ENCODE measurements around the gene P2RX7. TPM values are rescaled to one million over a fixed set of nuclear protein-coding genes. Genes with fewer than 3 reads are reported as not detected.

The P2RX7 gene
- total RNA-seq, 2 experiments from 2014 or later, result 5.0 to 6.6 TPM

DNA sequence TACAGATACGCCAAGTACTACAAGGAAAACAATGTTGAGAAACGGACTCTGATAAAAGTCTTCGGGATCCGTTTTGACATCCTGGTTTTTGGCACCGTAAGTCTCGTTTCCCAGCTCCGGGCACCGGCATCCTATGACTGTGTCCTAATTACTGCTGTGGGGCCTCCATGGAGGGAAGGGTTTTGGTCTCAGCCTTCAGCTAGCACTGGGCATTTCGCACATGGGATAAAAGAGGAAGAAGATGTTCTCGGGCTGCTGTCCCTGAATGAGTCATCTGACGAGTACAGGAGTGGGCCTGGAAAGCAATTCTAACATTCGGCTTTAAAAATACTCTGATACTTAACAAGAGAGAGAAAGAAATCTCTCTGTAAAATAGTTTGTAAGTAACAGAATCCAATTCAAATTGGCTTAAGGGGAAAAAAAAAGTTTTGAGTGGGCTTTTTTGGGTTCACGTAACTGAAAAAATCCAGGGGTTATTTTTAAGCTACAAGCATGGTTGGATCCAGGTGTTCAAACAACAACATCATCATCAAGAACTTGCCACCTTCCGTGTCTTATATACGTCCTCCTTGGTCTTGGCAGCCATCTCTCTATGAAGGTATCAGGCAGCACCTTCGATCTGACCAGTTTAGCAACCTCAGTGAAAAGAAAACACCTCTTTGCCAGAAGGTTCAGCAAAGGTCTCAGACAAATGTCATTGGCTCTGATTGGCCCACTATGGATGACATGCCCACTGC, 42.9 kb downstream of the P2RX7 start:
- intact Hi-C loops (cut with DNase I, micrococcal nuclease), result no loop called here

DNA sequence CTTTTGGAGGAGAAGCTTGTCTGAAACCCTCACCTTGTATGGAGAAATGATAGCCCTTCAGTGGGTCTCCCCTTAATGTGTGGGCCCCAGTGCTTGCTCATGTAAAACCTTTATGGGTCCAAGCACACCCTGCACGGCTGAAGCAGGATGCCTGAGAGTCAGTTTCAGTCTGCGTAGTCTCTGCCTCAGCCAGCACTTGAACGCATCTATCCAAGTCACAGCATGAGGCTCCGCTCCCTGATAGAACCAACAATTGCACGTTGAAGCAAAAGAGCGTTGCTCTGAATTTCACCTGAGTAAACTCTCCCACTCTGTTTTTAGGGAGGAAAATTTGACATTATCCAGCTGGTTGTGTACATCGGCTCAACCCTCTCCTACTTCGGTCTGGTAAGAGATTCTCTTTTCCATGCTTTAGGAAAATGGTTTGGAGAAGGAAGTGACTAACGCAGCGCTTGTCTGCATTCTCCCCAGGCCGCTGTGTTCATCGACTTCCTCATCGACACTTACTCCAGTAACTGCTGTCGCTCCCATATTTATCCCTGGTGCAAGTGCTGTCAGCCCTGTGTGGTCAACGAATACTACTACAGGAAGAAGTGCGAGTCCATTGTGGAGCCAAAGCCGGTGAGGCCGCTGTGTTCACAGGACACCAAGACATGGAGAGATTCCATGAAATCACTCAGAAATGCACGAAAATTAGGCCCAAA, 44.3 kb downstream of the P2RX7 start:
- H3K4me1 Mint-ChIP-seq, result peaks cover under 1% of the 10 kb centered on the region
- no peaks in the 10 kb centered on the region for H3K9me3 Mint-ChIP-seq (ENCODE audit: low read depth)
- ATAC-seq (no peak), DNase-seq (no peak)
- H3K4me3 Mint-ChIP-seq, result no peak overlapping the region
- H3K36me3 Mint-ChIP-seq (ENCODE audit: low read depth), result no peaks in the 10 kb centered on the region
- no peaks in the 10 kb centered on the region for H3K27me3 Mint-ChIP-seq
- H3K27ac Mint-ChIP-seq, result no peak overlapping the region
- ChIA-PET POLR2A (no interaction called here), CTCF (no interaction called here)
- intact Hi-C loops (cut with DNase I, micrococcal nuclease), result no loop called here

More for the DNA sequence above, 42.9 kb downstream of the P2RX7 start:
- Mint-ChIP-seq H3K4me3 (no peak overlapping the region), H3K36me3 (ENCODE audit: low read depth) (peaks cover 3% of the 10 kb centered on the region), H3K27ac (no peak overlapping the region), H3K27me3 (no peaks in the 10 kb centered on the region), H3K4me1 (no peaks in the 10 kb centered on the region), H3K9me3 (ENCODE audit: low read depth) (no peaks in the 10 kb centered on the region)
- ChIA-PET POLR2A (interaction anchor here (0.6 kb wide), 1 partner anchor 524 kb away, joined by 4 read pairs; no protein-coding TSS in a partner anchor), CTCF (no interaction called here)
- ATAC-seq (no peak), DNase-seq (no peak)

DNA sequence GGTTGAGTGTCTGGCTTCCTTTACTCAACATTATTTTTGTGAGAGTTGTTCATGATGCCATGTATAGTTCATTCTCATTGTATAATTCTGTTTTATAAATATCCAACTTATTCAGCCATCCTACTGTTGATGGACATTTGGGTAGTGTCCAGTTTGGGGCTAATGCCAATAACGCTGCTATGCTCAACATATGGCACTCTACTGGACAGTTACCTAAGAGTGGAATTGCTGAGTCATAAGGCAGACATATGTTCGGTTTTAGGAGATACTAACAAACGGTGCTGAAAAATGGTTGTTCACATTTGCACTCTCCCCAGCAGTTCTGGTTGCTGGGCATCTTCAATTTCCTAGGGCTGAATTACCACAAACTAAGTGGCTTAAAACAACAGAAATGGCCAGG, 48.5 kb downstream of the P2RX7 start:
- ATAC-seq (no peak), DNase-seq (no peak)
- ChIA-PET POLR2A (interaction anchor here (1.2 kb wide), 1 partner anchor 35 kb away, joined by 3 read pairs; no protein-coding TSS in a partner anchor), CTCF (no interaction called here)
- H3K4me1 Mint-ChIP-seq, result peaks cover 5% of the 10 kb centered on the region
- no peak overlapping the region for H3K4me3 Mint-ChIP-seq
- H3K27ac Mint-ChIP-seq, result no peak overlapping the region
- H3K36me3 Mint-ChIP-seq (ENCODE audit: low read depth), result peaks cover 3% of the 10 kb centered on the region
- intact Hi-C loops (cut with DNase I, micrococcal nuclease), result loop anchor here in 1 of 2 experiments (5.0 kb wide), 1 partner anchor 34 kb away; no protein-coding TSS in a partner anchor
- no peaks in the 10 kb centered on the region for H3K27me3 Mint-ChIP-seq
- no peaks in the 10 kb centered on the region for H3K9me3 Mint-ChIP-seq (ENCODE audit: low read depth)

DNA sequence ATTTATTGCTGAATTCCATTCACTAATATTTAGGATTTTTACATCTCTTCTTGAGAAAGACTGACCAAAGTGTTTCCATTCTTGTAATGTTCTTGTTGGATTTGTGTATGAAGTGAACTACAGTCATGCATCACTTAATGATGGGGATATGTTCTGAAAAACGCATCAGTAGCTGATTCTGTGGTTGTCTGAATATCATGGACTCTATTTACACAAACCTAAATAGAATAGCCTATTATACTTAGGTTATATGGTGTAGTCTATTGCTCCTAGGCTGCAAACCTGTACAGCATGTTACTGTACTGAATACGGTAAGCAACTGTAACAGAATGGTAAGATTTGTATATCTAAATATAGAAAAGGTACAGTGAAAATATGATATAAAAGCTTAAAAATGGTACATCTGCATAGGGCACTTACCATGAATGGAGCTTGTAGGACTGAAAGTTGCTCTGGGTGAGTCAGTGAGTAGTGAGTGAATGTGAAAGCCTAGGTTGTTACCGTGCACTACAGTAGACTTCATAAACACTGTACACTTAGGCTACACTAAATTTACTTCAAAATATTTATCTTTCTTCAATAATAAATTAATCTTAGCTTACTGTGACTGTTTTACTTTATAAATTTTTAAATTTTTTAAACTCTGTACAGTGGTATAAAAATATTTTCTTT, 49.7 kb downstream of the P2RX7 start:
- ATAC-seq (peak; percentile 100), DNase-seq (peak; percentile 29)
- ChIA-PET POLR2A (interaction anchor here (0.6 to 1.2 kb wide), 3 partner anchors 34 to 890 kb away, joined by 3 to 6 read pairs (median 3); partner anchors contain the start of genes RNU4-1 and RNU4-2), CTCF (interaction anchor here (0.6 to 2.0 kb wide), 3 partner anchors 9 to 612 kb away, joined by 3 to 7 read pairs (median 5); no protein-coding TSS in a partner anchor)
- intact Hi-C loops (cut with DNase I, micrococcal nuclease), result loop anchor here in 1 of 2 experiments (5.0 kb wide), 1 partner anchor 35 kb away; no protein-coding TSS in a partner anchor
- no peak overlapping the region for H3K4me3 Mint-ChIP-seq
- peaks cover 3% of the 10 kb centered on the region for H3K36me3 Mint-ChIP-seq (ENCODE audit: low read depth)
- H3K27ac Mint-ChIP-seq, result no peak overlapping the region
- no peaks in the 10 kb centered on the region for H3K27me3 Mint-ChIP-seq
- H3K9me3 Mint-ChIP-seq (ENCODE audit: low read depth), result no peaks in the 10 kb centered on the region
- peaks cover 5% of the 10 kb centered on the region for H3K4me1 Mint-ChIP-seq

DNA sequence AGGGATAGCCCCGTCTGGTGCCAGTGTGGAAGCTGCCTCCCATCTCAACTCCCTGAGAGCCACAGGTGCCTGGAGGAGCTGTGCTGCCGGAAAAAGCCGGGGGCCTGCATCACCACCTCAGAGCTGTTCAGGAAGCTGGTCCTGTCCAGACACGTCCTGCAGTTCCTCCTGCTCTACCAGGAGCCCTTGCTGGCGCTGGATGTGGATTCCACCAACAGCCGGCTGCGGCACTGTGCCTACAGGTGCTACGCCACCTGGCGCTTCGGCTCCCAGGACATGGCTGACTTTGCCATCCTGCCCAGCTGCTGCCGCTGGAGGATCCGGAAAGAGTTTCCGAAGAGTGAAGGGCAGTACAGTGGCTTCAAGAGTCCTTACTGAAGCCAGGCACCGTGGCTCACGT, 51.7 kb downstream of the P2RX7 start:
- POLR2A ChIA-PET, result no interaction called here
- no peak for ATAC-seq
- H3K4me1 Mint-ChIP-seq, result peaks cover 5% of the 10 kb centered on the region
- H3K36me3 Mint-ChIP-seq (ENCODE audit: low read depth), result peaks cover 3% of the 10 kb centered on the region
- H3K27me3 Mint-ChIP-seq, result no peaks in the 10 kb centered on the region
- H3K9me3 Mint-ChIP-seq (ENCODE audit: low read depth), result no peaks in the 10 kb centered on the region
- CTCF ChIA-PET, result interaction anchor here (1.6 kb wide), 1 partner anchor 11 kb away, joined by 3 read pairs; no protein-coding TSS in a partner anchor
- no peak for DNase-seq
- H3K4me3 Mint-ChIP-seq, result no peak overlapping the region
- intact Hi-C loops (cut with DNase I, micrococcal nuclease), result loop anchor here in 1 of 2 experiments (5.0 kb wide), 1 partner anchor 37 kb away; no protein-coding TSS in a partner anchor
- H3K27ac Mint-ChIP-seq, result no peak overlapping the region

DNA sequence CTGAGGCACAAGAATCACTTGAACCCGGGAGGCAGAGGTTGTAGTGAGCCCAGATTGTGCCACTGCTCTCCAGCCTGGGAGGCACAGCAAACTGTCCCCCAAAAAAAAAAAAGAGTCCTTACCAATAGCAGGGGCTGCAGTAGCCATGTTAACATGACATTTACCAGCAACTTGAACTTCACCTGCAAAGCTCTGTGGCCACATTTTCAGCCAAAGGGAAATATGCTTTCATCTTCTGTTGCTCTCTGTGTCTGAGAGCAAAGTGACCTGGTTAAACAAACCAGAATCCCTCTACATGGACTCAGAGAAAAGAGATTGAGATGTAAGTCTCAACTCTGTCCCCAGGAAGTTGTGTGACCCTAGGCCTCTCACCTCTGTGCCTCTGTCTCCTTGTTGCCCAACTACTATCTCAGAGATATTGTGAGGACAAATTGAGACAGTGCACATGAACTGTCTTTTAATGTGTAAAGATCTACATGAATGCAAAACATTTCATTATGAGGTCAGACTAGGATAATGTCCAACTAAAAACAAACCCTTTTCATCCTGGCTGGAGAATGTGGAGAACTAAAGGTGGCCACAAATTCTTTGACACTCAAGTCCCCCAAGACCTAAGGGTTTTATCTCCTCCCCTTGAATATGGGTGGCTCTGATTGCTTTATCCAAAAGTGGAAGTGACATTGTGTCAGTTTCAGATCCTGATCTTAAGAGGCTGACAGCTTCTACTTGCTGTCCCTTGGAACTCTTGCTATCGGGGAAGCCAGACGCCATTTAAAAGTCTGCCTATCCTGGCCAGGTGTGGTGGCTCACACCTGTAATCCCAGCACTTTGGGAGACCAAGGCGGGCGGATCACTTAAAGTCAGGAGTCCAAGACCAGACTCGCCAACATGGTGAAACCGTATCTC, 52.6 kb downstream of the P2RX7 start:
- intact Hi-C loops (cut with DNase I, micrococcal nuclease), result loop anchor here in 1 of 2 experiments (5.0 kb wide), 1 partner anchor 38 kb away; no protein-coding TSS in a partner anchor
- CTCF ChIA-PET, result interaction anchor here (1.6 kb wide), 1 partner anchor 10 kb away, joined by 3 read pairs; no protein-coding TSS in a partner anchor

DNA sequence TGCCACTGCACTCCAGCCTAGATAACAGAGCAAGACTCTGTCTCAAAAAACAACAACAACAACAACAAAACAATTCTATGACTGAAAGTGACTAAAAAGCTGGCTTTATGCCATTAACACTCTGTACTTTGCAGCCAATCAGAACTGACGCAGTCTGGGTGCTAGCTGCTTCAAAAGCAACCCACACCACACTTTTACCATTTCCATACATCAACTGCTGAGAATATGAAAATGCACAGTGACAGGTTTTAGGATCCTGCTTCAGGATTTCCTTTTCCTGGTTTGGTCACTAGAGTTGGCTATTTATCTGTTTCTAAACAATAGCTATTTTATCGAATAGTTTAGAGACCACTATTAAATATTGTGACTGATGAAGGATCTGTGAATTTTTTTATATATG, 54.1 kb downstream of the P2RX7 start:
- H3K4me1 Mint-ChIP-seq, result peaks cover 5% of the 10 kb centered on the region
- POLR2A ChIA-PET, result interaction anchor here (0.5 to 0.6 kb wide), 2 partner anchors 22 to 94 kb away, joined by 3 read pairs; no protein-coding TSS in a partner anchor
- H3K4me3 Mint-ChIP-seq, result no peak overlapping the region
- H3K27ac Mint-ChIP-seq, result no peak overlapping the region
- H3K9me3 Mint-ChIP-seq (ENCODE audit: low read depth), result no peaks in the 10 kb centered on the region
- intact Hi-C loops (cut with DNase I, micrococcal nuclease), result no loop called here
- no peaks in the 10 kb centered on the region for H3K27me3 Mint-ChIP-seq
- no peak for ATAC-seq
- DNase-seq, result no peak
- CTCF ChIA-PET, result interaction anchor here (0.8 to 1.2 kb wide), 2 partner anchors 9 to 37 kb away, joined by 3 to 4 read pairs; no protein-coding TSS in a partner anchor
- peaks cover 3% of the 10 kb centered on the region for H3K36me3 Mint-ChIP-seq (ENCODE audit: low read depth)

More for the DNA sequence above, 52.6 kb downstream of the P2RX7 start:
- no peaks in the 10 kb centered on the region for H3K27me3 Mint-ChIP-seq
- ATAC-seq (no peak), DNase-seq (no peak)
- no peaks in the 10 kb centered on the region for H3K9me3 Mint-ChIP-seq (ENCODE audit: low read depth)
- peaks cover 3% of the 10 kb centered on the region for H3K36me3 Mint-ChIP-seq (ENCODE audit: low read depth)
- no peak overlapping the region for H3K27ac Mint-ChIP-seq
- no peak overlapping the region for H3K4me3 Mint-ChIP-seq
- POLR2A ChIA-PET, result no interaction called here
- H3K4me1 Mint-ChIP-seq, result peaks cover 5% of the 10 kb centered on the region

DNA sequence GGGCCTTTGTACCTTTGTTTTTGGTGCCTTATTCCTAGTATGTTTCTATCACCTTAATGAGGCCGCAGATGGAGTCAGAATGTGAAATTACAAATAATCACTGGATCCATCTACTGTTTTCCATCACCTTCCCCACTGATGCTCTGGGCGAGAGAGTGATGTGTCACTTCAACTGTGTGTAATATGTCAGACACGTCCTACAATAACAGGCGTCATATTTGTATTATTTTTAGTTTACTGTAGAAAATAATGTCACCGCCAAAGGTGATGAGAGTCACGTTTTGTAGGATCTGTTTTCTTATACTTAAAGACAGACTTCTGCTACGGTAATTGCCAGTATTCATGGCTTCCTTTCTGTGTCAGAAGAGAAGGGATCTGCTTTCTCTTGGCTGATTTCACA, 54.8 kb downstream of the P2RX7 start:
- Mint-ChIP-seq H3K4me1 (no peaks in the 10 kb centered on the region), H3K27me3 (no peaks in the 10 kb centered on the region), H3K27ac (no peak overlapping the region), H3K9me3 (ENCODE audit: low read depth) (no peaks in the 10 kb centered on the region), H3K4me3 (no peak overlapping the region), H3K36me3 (ENCODE audit: low read depth) (peaks cover 3% of the 10 kb centered on the region)
- DNase-seq (no peak), ATAC-seq (no peak)
- intact Hi-C loops (cut with DNase I, micrococcal nuclease), result no loop called here
- ChIA-PET POLR2A (no interaction called here), CTCF (interaction anchor here (0.7 to 1.2 kb wide), 2 partner anchors 37 to 577 kb away, joined by 3 to 4 read pairs; no protein-coding TSS in a partner anchor)

DNA sequence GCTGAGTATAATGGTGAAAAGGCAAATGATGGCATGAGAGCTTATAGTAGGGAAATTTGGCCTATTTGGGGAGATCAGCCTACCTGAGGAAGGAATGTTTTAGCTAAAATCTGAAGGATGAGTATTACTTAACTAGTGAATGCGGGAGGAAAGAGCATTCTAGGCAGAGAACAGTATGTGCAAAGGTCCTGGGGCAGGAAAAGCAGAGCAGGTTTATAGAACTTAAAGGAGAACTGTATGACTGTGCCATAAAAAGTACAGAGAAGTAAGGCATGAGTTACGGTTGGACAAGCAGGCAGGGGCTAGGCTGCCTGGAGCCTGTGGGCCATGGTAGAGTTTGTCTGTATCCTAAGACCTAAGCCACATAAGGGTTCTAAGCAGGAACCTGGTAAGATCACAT, 55.6 kb downstream of the P2RX7 start:
- ChIA-PET CTCF (interaction anchor here (1.2 kb wide), 1 partner anchor 36 kb away, joined by 4 read pairs; no protein-coding TSS in a partner anchor), POLR2A (no interaction called here)
- Mint-ChIP-seq H3K4me3 (no peak overlapping the region), H3K27me3 (no peaks in the 10 kb centered on the region), H3K4me1 (no peaks in the 10 kb centered on the region), H3K9me3 (ENCODE audit: low read depth) (no peaks in the 10 kb centered on the region), H3K27ac (no peak overlapping the region), H3K36me3 (ENCODE audit: low read depth) (peaks cover 3% of the 10 kb centered on the region)
- no peak for DNase-seq
- intact Hi-C loops (cut with DNase I, micrococcal nuclease), result no loop called here
- ATAC-seq, result no peak

DNA sequence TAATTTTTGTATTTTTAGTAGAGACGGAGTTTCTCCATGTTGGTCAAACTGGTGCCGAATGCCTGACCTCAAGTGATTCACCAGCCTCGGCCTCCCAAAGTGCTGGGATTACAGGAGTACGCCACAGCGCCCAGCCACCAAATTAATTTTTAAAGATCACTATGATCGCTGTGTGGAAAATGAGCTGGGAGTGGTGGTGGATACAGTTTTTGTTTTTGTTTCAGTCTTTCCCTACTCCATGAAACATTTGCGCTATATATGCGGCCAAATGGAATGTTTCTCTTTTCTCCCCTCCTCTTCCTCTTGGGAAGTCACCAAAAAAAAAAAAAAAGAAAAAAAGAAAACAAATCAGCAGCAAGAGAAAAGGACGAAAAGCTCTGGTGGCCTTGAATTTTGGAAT, 56.5 kb downstream of the P2RX7 start:
- H3K4me3 Mint-ChIP-seq, result no peak overlapping the region
- H3K4me1 Mint-ChIP-seq, result no peaks in the 10 kb centered on the region
- H3K27me3 Mint-ChIP-seq, result no peaks in the 10 kb centered on the region
- ChIA-PET POLR2A (no interaction called here), CTCF (interaction anchor here (1.0 kb wide), 1 partner anchor 87 kb away, joined by 4 read pairs; no protein-coding TSS in a partner anchor)
- H3K36me3 Mint-ChIP-seq (ENCODE audit: low read depth), result peaks cover 3% of the 10 kb centered on the region
- intact Hi-C loops (cut with DNase I, micrococcal nuclease), result no loop called here
- H3K27ac Mint-ChIP-seq, result no peak overlapping the region
- ATAC-seq, result no peak
- no peaks in the 10 kb centered on the region for H3K9me3 Mint-ChIP-seq (ENCODE audit: low read depth)
- DNase-seq, result no peak

Measured in activated CD4-positive, alpha-beta T cell treated with anti-CD3 and anti-CD28 coated beads for 36 hours (primary cell).